Tibial nerve (tissue), 3 donors: ENCODE measurements around the gene SH3GL1.

Experiments used
- CTCF ChIP-seq, 5 experiments: fragments of 200-600 bp in 3 of 5; fragments of 450-650 bp in 2 of 5; sonication (generic) in 3 of 5; IDR thresholded peaks; one replicate each; pipeline ENCODE4 v1.5.1; 2016 to 2019; ENCODE audit warnings: antibody characterized with exemption in 5 of 5, mild to moderate bottlenecking in 3 of 5, moderate library complexity in 2 of 5
- POLR2A ChIP-seq, 2 donors: fragments of 450-650 bp; IDR thresholded peaks; one replicate each; pipeline ENCODE4 v1.6.1; 2017; ENCODE audit warnings: antibody characterized with exemption in 2 of 2, mild to moderate bottlenecking in 2 of 2, moderate library complexity in 2 of 2

GRCh38 chr19:4367781-4368127 is 32.6 kb downstream of the SH3GL1 start:
- TF ChIP-seq CTCF (IDR thresholded peaks at IDR 0.05) (no peak), POLR2A (IDR thresholded peaks at IDR 0.05) (no peak)
